Keratinocyte (primary cell): Measurements from ENCODE around the gene SLCO3A1. TPM values are rescaled to one million over a fixed set of nuclear protein-coding genes. Genes with fewer than 3 reads are reported as not detected.

Experiments used
- DNase-seq: peaks from one replicate; pipeline ENCODE4 v3.0.0-alpha.2; 2011; ENCODE audit warnings: low read depth, missing footprints, low spot score
- FAIRE-seq: peaks from 2 replicates; lab custom pipeline; 2011; peaks lifted over from hg19 to GRCh38; lab: Jason Lieb, UNC
- H2AFZ ChIP-seq: 2 replicates; pipeline ENCODE4 v1.6.0; 2012; ENCODE audit warnings: low read length, control low read depth, inconsistent platforms; ENCODE audit not compliant: control insufficient read depth
- H3K27ac ChIP-seq: 2 replicates; pipeline ENCODE4 v1.5.1; 2011; ENCODE audit warnings: low read length; ENCODE audit not compliant: control insufficient read depth, insufficient read depth
- H3K27me3 ChIP-seq: 3 replicates; pipeline ENCODE4 v1.6.0; 2011; ENCODE audit warnings: low read length; ENCODE audit not compliant: control insufficient read depth, insufficient read depth; ENCODE audit errors: extremely low read depth
- H3K36me3 ChIP-seq, 2 experiments: 2 replicates in 1 of 2; 3 replicates in 1 of 2; pipeline ENCODE4 v1.5.1; 2011; ENCODE audit warnings: low read length in 2 of 2, mild to moderate bottlenecking in 1 of 2; ENCODE audit not compliant: control insufficient read depth in 2 of 2, insufficient read depth in 2 of 2; ENCODE audit errors: extremely low read depth in 1 of 2
- H3K4me1 ChIP-seq: 3 replicates; pipeline ENCODE4 v1.5.1; 2011; ENCODE audit warnings: low read length; ENCODE audit not compliant: control insufficient read depth, insufficient read depth; ENCODE audit errors: extremely low read depth
- H3K4me2 ChIP-seq: 3 replicates; pipeline ENCODE4 v1.6.0; 2011; ENCODE audit warnings: low read depth, low read length; ENCODE audit not compliant: control insufficient read depth, insufficient read depth; ENCODE audit errors: extremely low read depth
- H3K4me3 ChIP-seq, 3 experiments: fragments of 200-600 bp in 1 of 3; sonication (generic) in 1 of 3; 2 replicates in 2 of 3; 3 replicates in 1 of 3; pipeline ENCODE4 v1.5.1; 2011 to 2016; ENCODE audit warnings: low read length in 3 of 3, mild to moderate bottlenecking in 3 of 3, control low read depth in 2 of 3, inconsistent platforms in 1 of 3, low read depth in 1 of 3, mixed read lengths in 1 of 3, mixed run types in 1 of 3, moderate library complexity in 1 of 3; ENCODE audit not compliant: control insufficient read depth in 2 of 3, insufficient read depth in 2 of 3; ENCODE audit errors: extremely low read depth in 1 of 3
- H3K79me2 ChIP-seq: 2 replicates; pipeline ENCODE4 v1.6.0; 2012; ENCODE audit warnings: low read length; ENCODE audit not compliant: control insufficient read depth, insufficient read depth
- H3K9ac ChIP-seq: 3 replicates; pipeline ENCODE4 v1.6.0; 2011; ENCODE audit warnings: low read length; ENCODE audit not compliant: control insufficient read depth, insufficient read depth; ENCODE audit errors: extremely low read depth
- H3K9me1 ChIP-seq: 3 replicates; pipeline ENCODE4 v1.6.0; 2011; ENCODE audit warnings: low read length; ENCODE audit not compliant: control insufficient read depth, insufficient read depth; ENCODE audit errors: extremely low read depth
- H3K9me3 ChIP-seq: 2 replicates; pipeline ENCODE4 v1.5.1; 2012; ENCODE audit warnings: low read depth, low read length; ENCODE audit not compliant: control insufficient read depth
- H4K20me1 ChIP-seq: 3 replicates; pipeline ENCODE4 v1.6.0; 2011; ENCODE audit warnings: low read length; ENCODE audit not compliant: control insufficient read depth, insufficient read depth; ENCODE audit errors: extremely low read depth
- EZH2 ChIP-seq: IDR thresholded peaks from one replicate; pipeline ENCODE4 v1.6.1; 2012; ENCODE audit warnings: inconsistent platforms, mild to moderate bottlenecking, low read length, moderate library complexity
- dilution Hi-C: fragments of 300-500 bp; cut with MboI; formaldehyde crosslinking; loops from one replicate; pipeline ENCODE4 v1.7.0; 2020; ENCODE audit warnings: low sequenced_read_pairs; ENCODE audit not compliant: extremely low pct_ligation_motif_present
- polyA plus RNA-seq, 5 experiments: library from polyadenylated mRNA; depleted of rRNA in 3 of 5; stranded (reverse) in 3 of 5; stranded (forward) in 1 of 5; unstranded in 1 of 5; fragments of >200 nt; gene quantifications; 1 replicate in 1 of 5; 2 replicates in 3 of 5; 3 replicates in 1 of 5; pipeline versions ENCODE4 v1.2.1 to v1.2.3, GENCODE V29; 2011 to 2012; ENCODE audit warnings: missing spikeins in 2 of 5, low read depth in 1 of 5, low replicate concordance in 1 of 5
- TF ChIP-seq, protein P1 (sequence below), 3 experiments: IDR thresholded peaks in 1 of 3; conservative IDR thresholded peaks in 1 of 3; optimal IDR thresholded peaks in 1 of 3; 2 replicates in 2 of 3; 3 replicates in 1 of 3; pipeline versions ENCODE3 to v1.5.1; 2011; ENCODE audit warnings: low read length in 3 of 3, mild to moderate bottlenecking in 3 of 3, moderate library complexity in 2 of 3, control low read depth in 1 of 3, inconsistent platforms in 1 of 3; ENCODE audit not compliant: insufficient read depth in 2 of 3; ENCODE audit errors: extremely low read depth in 1 of 3

The SLCO3A1 gene
- polyA plus RNA-seq, 1 donor (not counting 4 experiments of a cell fraction or from before 2014, with no cell fraction given): 21.3 TPM

DNA sequence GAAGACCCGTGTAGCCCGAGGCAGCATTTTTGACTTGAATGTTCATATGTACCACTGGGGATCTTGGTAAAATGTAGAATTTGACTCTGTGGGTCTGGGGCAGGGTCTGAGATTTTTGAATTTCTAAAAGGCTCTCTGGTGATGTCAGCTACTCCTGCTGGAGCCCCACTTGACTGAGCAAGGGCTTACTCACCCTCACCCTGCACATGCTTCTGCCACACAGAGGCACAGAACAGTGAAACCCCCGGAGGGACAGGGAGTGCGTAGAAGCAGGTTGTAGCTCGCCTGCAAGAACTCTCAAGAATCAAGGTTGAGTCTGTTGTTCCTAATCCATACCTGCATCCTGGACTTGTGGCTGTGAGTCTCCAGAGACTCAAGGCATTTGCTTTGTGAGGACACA lies 41.1 kb downstream of the SLCO3A1 start:
- no peaks in the 10 kb centered on the region for H3K27me3 ChIP-seq
- H3K9me3 ChIP-seq: no peaks in the 10 kb centered on the region
- H3K79me2 ChIP-seq: peaks cover 45% of the 10 kb centered on the region
- H3K4me1 ChIP-seq: peaks cover 51% of the 10 kb centered on the region
- H3K4me2 ChIP-seq: peak overlapping the region; percentile 72
- DNase-seq (peak; percentile 90), FAIRE-seq (peak; percentile 100)
- H3K9me1 ChIP-seq: no peaks in the 10 kb centered on the region
- TF ChIP-seq EZH2: no peak
- TF ChIP-seq, protein P1, sequence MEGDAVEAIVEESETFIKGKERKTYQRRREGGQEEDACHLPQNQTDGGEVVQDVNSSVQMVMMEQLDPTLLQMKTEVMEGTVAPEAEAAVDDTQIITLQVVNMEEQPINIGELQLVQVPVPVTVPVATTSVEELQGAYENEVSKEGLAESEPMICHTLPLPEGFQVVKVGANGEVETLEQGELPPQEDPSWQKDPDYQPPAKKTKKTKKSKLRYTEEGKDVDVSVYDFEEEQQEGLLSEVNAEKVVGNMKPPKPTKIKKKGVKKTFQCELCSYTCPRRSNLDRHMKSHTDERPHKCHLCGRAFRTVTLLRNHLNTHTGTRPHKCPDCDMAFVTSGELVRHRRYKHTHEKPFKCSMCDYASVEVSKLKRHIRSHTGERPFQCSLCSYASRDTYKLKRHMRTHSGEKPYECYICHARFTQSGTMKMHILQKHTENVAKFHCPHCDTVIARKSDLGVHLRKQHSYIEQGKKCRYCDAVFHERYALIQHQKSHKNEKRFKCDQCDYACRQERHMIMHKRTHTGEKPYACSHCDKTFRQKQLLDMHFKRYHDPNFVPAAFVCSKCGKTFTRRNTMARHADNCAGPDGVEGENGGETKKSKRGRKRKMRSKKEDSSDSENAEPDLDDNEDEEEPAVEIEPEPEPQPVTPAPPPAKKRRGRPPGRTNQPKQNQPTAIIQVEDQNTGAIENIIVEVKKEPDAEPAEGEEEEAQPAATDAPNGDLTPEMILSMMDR (optimal IDR thresholded peaks at IDR 0.05 in 1 of 3, IDR thresholded peaks at IDR 0.05 in 1 of 3, conservative IDR thresholded peaks at IDR 0.05 in 1 of 3; ENCODE audit: extremely low read depth in 1 of 3, insufficient read depth in 2 of 3, low read length in 3 of 3): no peak
- no peaks in the 10 kb centered on the region for H3K36me3 ChIP-seq
- H3K9ac ChIP-seq: peak overlapping the region; percentile 75
- dilution Hi-C loops: no loop called here
- H4K20me1 ChIP-seq: no peaks in the 10 kb centered on the region
- H2AFZ ChIP-seq: no peak overlapping the region
- H3K4me3 ChIP-seq: peak overlapping the region in 1 of 3 experiments; percentile 14
- peak overlapping the region; percentile 96 for H3K27ac ChIP-seq

DNA sequence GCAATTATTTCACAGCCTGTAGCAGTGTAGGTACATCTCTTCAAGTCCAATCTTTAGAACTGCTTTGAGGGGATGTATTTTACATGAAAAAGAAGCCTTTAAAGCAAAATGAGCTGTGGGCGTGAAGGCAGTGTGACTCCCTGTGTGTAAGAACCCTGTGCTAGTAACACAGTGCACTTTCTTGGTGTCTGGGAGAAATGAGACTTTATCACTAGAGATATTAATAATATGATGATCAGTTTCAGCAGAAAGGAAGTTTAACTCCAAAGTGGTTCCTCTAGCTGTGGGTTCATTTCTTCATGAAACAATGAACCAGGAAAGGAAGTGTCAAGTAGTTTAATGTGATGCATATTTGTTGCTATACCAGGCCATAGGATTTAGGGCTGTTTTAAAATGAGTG lies 41.5 kb downstream of the SLCO3A1 start:
- no peaks in the 10 kb centered on the region for H3K9me1 ChIP-seq
- no peaks in the 10 kb centered on the region for H3K27me3 ChIP-seq
- H2AFZ ChIP-seq: no peak overlapping the region
- no peaks in the 10 kb centered on the region for H3K36me3 ChIP-seq
- DNase-seq: no peak
- H3K79me2 ChIP-seq: peaks cover 45% of the 10 kb centered on the region
- dilution Hi-C loops: no loop called here
- no peaks in the 10 kb centered on the region for H4K20me1 ChIP-seq
- peak overlapping the region; percentile 72 for H3K4me2 ChIP-seq
- no peak for TF ChIP-seq EZH2
- TF ChIP-seq, protein P1 (optimal IDR thresholded peaks at IDR 0.05 in 1 of 3, IDR thresholded peaks at IDR 0.05 in 1 of 3, conservative IDR thresholded peaks at IDR 0.05 in 1 of 3; ENCODE audit: extremely low read depth in 1 of 3, insufficient read depth in 2 of 3, low read length in 3 of 3): no peak
- H3K4me3 ChIP-seq: peak overlapping the region in 1 of 3 experiments; percentile 14
- H3K4me1 ChIP-seq: peaks cover 48% of the 10 kb centered on the region
- H3K9ac ChIP-seq: peak overlapping the region; percentile 75
- peak overlapping the region; percentile 96 for H3K27ac ChIP-seq
- FAIRE-seq: no peak
- H3K9me3 ChIP-seq: no peaks in the 10 kb centered on the region
